PC-9 (cell line): ENCODE data around the gene COX18. TPM values are rescaled to one million over a fixed set of nuclear protein-coding genes. Genes with fewer than 3 reads are reported as not detected.

ENCODE experiments used
- BruUV-seq: library from RNA; stranded (reverse); fragments of 400-500 nt; replicated peaks from 2 replicates; lab custom pipeline; 2021; lab: Mats Ljungman, UMichigan
- CTCF ChIA-PET: fragments of 300-600 bp; sonication (Branson Sonifier 250); formaldehyde crosslinking; loops from one replicate; lab custom pipeline; 2022; ENCODE audit warnings: antibody characterized with exemption; lab: Charles Lee
- POLR2A ChIA-PET: fragments of 300-600 bp; sonication (Branson Sonifier 250); formaldehyde crosslinking; loops from one replicate; lab custom pipeline; 2022; ENCODE audit warnings: antibody characterized with exemption; ENCODE audit not compliant: unreplicated experiment; lab: Charles Lee
- DNase-seq, 2 experiments: peaks; one replicate each; pipeline versions ENCODE4 v3.0.0 to v3.0.0-alpha.2; 2015 to 2022; ENCODE audit warnings: mixed read lengths in 1 of 2
- H2AFZ ChIP-seq: fragments of 200-600 bp; sonication (generic); 2 replicates; pipeline ENCODE4 v1.8.1; 2017; ENCODE audit warnings: antibody characterized with exemption
- H3F3A ChIP-seq: fragments of 200-600 bp; sonication (generic); 2 replicates; pipeline ENCODE4 v1.8.1; 2017; ENCODE audit warnings: antibody characterized with exemption, mild to moderate bottlenecking, low read depth; ENCODE audit not compliant: insufficient read depth
- H3K27ac ChIP-seq: fragments of 200-600 bp; sonication (generic); 2 replicates; pipeline ENCODE4 v1.6.1; 2016; ENCODE audit warnings: mixed run types
- H3K27me3 ChIP-seq: fragments of 200-600 bp; sonication (generic); 2 replicates; pipeline ENCODE4 v1.6.1; 2016; ENCODE audit warnings: low read depth, mixed run types; ENCODE audit not compliant: insufficient read depth
- H3K36me3 ChIP-seq: fragments of 200-600 bp; sonication (generic); 2 replicates; pipeline ENCODE4 v1.6.1; 2016; ENCODE audit warnings: low read depth, mixed run types
- H3K4me1 ChIP-seq: fragments of 200-600 bp; sonication (generic); replicated peaks from 2 replicates; pipeline ENCODE4 v1.6.1; 2016; ENCODE audit warnings: mixed run types; ENCODE audit not compliant: insufficient read depth
- H3K4me2 ChIP-seq: fragments of 200-600 bp; sonication (generic); 2 replicates; pipeline ENCODE4 v1.6.1; 2017; ENCODE audit warnings: mixed run types
- H3K4me3 ChIP-seq: fragments of 200-600 bp; sonication (generic); 2 replicates; pipeline ENCODE4 v1.6.1; 2016; ENCODE audit warnings: mixed run types
- H3K79me2 ChIP-seq: fragments of 200-600 bp; sonication (generic); 2 replicates; pipeline ENCODE4 v1.6.1; 2017; ENCODE audit warnings: low read depth, mixed run types
- H3K9me2 ChIP-seq: fragments of 200-600 bp; sonication (generic); 2 replicates; pipeline ENCODE4 v1.8.1; 2017; ENCODE audit warnings: mild to moderate bottlenecking; ENCODE audit not compliant: insufficient read depth
- H3K9me3 ChIP-seq: fragments of 200-600 bp; sonication (generic); 2 replicates; pipeline ENCODE4 v1.8.1; 2016; ENCODE audit warnings: low read depth; ENCODE audit not compliant: insufficient read depth
- H4K20me1 ChIP-seq: fragments of 200-600 bp; sonication (generic); 2 replicates; pipeline ENCODE4 v1.8.1; 2017; ENCODE audit not compliant: insufficient read depth
- EZH2 ChIP-seq: fragments of 200-600 bp; sonication (generic); IDR thresholded peaks from 2 replicates; pipeline ENCODE4 v1.8.0; 2017; ENCODE audit warnings: antibody characterized with exemption, low read depth
- intact Hi-C: fragments of 100-400 bp; cut with micrococcal nuclease; formaldehyde crosslinking; loops from one replicate; pipeline ENCODE4 v1.10.0; 2022; ENCODE audit not compliant: unreplicated experiment
- total RNA-seq: library from RNA; stranded (reverse); gene quantifications from 2 replicates; pipeline ENCODE4 v1.2.3, GENCODE V29; 2021
- TF ChIP-seq, protein P1 (sequence below): fragments of 200-600 bp; sonication (generic); conservative IDR thresholded peaks from 2 replicates; pipeline ENCODE4 v1.6.1; 2017; ENCODE audit warnings: mixed run types, antibody characterized with exemption, mild to moderate bottlenecking, moderate library complexity

COX18 gene
- total RNA-seq, 1 experiment from 2014 or later, result 8.0 TPM

GRCh38 chr4:73066445-73066844 lies 3.1 kb downstream of the COX18 start:
- no peak overlapping the region for H3K4me3 ChIP-seq
- ChIA-PET POLR2A (no interaction called here), CTCF (no interaction called here)
- no peak for DNase-seq
- no peaks in the 10 kb centered on the region for H3K27me3 ChIP-seq
- peaks cover 18% of the 10 kb centered on the region for H3F3A ChIP-seq
- TF ChIP-seq, protein P1, sequence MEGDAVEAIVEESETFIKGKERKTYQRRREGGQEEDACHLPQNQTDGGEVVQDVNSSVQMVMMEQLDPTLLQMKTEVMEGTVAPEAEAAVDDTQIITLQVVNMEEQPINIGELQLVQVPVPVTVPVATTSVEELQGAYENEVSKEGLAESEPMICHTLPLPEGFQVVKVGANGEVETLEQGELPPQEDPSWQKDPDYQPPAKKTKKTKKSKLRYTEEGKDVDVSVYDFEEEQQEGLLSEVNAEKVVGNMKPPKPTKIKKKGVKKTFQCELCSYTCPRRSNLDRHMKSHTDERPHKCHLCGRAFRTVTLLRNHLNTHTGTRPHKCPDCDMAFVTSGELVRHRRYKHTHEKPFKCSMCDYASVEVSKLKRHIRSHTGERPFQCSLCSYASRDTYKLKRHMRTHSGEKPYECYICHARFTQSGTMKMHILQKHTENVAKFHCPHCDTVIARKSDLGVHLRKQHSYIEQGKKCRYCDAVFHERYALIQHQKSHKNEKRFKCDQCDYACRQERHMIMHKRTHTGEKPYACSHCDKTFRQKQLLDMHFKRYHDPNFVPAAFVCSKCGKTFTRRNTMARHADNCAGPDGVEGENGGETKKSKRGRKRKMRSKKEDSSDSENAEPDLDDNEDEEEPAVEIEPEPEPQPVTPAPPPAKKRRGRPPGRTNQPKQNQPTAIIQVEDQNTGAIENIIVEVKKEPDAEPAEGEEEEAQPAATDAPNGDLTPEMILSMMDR, result no peak
- TF ChIP-seq EZH2, result no peak
- peaks cover 11% of the 10 kb centered on the region for H3K79me2 ChIP-seq
- H4K20me1 ChIP-seq, result no peaks in the 10 kb centered on the region
- H3K4me1 ChIP-seq, result 0 out of 2 replicates have a peak, but pooled peaks cover 3% of the 10 kb centered on the region
- H3K9me2 ChIP-seq, result no peaks in the 10 kb centered on the region
- no peaks in the 10 kb centered on the region for H3K9me3 ChIP-seq
- no peak overlapping the region for H2AFZ ChIP-seq
- no peaks in the 10 kb centered on the region for H3K36me3 ChIP-seq
- BruUV-seq, result no TSS peak
- intact Hi-C loops, result no loop called here
- H3K27ac ChIP-seq, result no peak overlapping the region
- H3K4me2 ChIP-seq, result no peak overlapping the region

GRCh38 chr4:73064536-73064935 lies 5.0 kb downstream of the COX18 start:
- no peak overlapping the region for H3K4me2 ChIP-seq
- no peak overlapping the region for H2AFZ ChIP-seq
- no peaks in the 10 kb centered on the region for H3K27me3 ChIP-seq
- H3K4me3 ChIP-seq, result no peak overlapping the region
- peaks cover 11% of the 10 kb centered on the region for H3K79me2 ChIP-seq
- no peak overlapping the region for H3K27ac ChIP-seq
- TF ChIP-seq EZH2, result no peak
- TF ChIP-seq, protein P1, result no peak
- BruUV-seq, result no TSS peak
- H3K9me2 ChIP-seq, result no peaks in the 10 kb centered on the region
- H3K9me3 ChIP-seq, result no peaks in the 10 kb centered on the region
- CTCF ChIA-PET, result no interaction called here
- no peaks in the 10 kb centered on the region for H3K4me1 ChIP-seq
- intact Hi-C loops, result no loop called here
- peaks cover 8% of the 10 kb centered on the region for H3F3A ChIP-seq
- no peaks in the 10 kb centered on the region for H4K20me1 ChIP-seq
- DNase-seq, result no peak
- H3K36me3 ChIP-seq, result no peaks in the 10 kb centered on the region
- POLR2A ChIA-PET, result no interaction called here

DNA sequence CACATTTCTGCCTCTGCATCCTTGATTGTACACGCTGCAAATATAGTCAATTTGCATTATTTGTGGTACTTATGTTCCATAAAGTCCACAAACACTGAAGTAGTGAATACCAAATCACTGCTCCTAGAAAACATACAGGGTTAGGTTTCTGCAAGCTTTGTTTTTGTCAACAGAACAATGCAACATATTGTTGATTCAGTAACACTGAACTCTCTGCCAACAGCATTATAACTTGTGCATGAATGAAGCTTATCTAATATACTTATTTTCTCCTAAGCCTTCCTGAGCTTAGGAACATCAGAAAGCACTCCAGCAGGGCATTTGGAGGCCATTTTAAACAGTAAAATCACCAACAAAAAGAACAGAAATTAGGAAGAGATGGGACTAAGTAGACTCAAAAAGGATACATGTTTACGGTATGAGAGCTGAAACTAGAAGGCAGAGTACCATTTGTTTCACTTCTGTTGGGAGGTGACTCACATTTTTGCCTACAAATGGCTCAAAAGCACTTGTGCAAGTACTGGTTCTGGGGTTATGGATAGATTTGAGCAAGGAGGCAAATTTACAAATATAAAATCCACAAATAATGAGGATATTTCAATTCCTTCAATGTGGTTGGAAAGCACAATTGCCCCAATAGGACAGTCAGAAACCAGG lies 14.1 kb downstream of the COX18 start:
- H3K4me2 ChIP-seq, result no peak overlapping the region
- intact Hi-C loops, result no loop called here
- no peak overlapping the region for H3K27ac ChIP-seq
- no peak overlapping the region for H3K4me3 ChIP-seq
- no peaks in the 10 kb centered on the region; the same call in 1 of the 2 replicates for H3K36me3 ChIP-seq
- no peaks in the 10 kb centered on the region; the same call in 1 of the 2 replicates for H3F3A ChIP-seq
- POLR2A ChIA-PET, result no interaction called here
- H2AFZ ChIP-seq, result no peak overlapping the region
- BruUV-seq, result no TSS peak
- H3K9me2 ChIP-seq, result no peaks in the 10 kb centered on the region
- no peak for DNase-seq
- H3K79me2 ChIP-seq, result no peaks in the 10 kb centered on the region
- H3K27me3 ChIP-seq, result no peaks in the 10 kb centered on the region
- H3K4me1 ChIP-seq, result no peaks in the 10 kb centered on the region
- TF ChIP-seq EZH2, result no peak
- TF ChIP-seq, protein P1, result no peak
- CTCF ChIA-PET, result no interaction called here
- H4K20me1 ChIP-seq, result no peaks in the 10 kb centered on the region
- H3K9me3 ChIP-seq, result no peaks in the 10 kb centered on the region
